GM21528 (cell line): Measurements from ENCODE around the gene GPI.
"Not testable (repeated sequence)": the region's sequence is repeated elsewhere in the genome, so short reads cannot be mapped to it uniquely, and the experiment has no call there.

ENCODE experiments used
- ATAC-seq: cut with Tn5 transposase; IDR thresholded peaks from one replicate; pipeline ENCODE4 v1.9.1; 2021; ENCODE audit warnings: mild to moderate bottlenecking, moderate library complexity; ENCODE audit not compliant: unreplicated experiment, low FRiP score

The GPI gene

GRCh38 chr19:34400844-34401243 is 35.8 kb downstream of the GPI start:
- ATAC-seq, result not testable (repeated sequence)

- no peak for ATAC-seq
Measured at GRCh38 chr19:34402074-34402600, 37.1 kb downstream of the GPI start.

GRCh38 chr19:34403784-34404108 is 38.8 kb downstream of the GPI start:
- peak; percentile 14 for ATAC-seq

- peak; percentile 67 for ATAC-seq
Measured at GRCh38 chr19:34404109-34404909, 39.3 kb downstream of the GPI start, which contains the start of gene PDCD2L. Gene PDCD2L, plus strand, starts transcription at chr19:34404399. Its CDS starts 32 bp downstream, at chr19:34404431.

GRCh38 chr19:34405892-34406660 is 41.1 kb downstream of the GPI start:
- no peak for ATAC-seq

GRCh38 chr19:34408411-34408810 is 43.4 kb downstream of the GPI start:
- no peak for ATAC-seq

GRCh38 chr19:34409189-34410164 is 44.5 kb downstream of the GPI start:
- no peak for ATAC-seq

- no peak for ATAC-seq
Measured at GRCh38 chr19:34411216-34411615, 46.2 kb downstream of the GPI start.

GRCh38 chr19:34416021-34416545 is 51.1 kb downstream of the GPI start:
- no peak for ATAC-seq

GRCh38 chr19:34418300-34418699 is 53.3 kb downstream of the GPI start:
- no peak for ATAC-seq

GRCh38 chr19:34426096-34426661 is 61.2 kb downstream of the GPI start:
- ATAC-seq, result no peak

- ATAC-seq, result peak; percentile 59
Measured at GRCh38 chr19:34428549-34429285, 63.7 kb downstream of the GPI start.

- no peak for ATAC-seq
Measured at GRCh38 chr19:34429553-34429952, 64.6 kb downstream of the GPI start.

- ATAC-seq, result no peak
Measured at GRCh38 chr19:34430738-34431625, 66.0 kb downstream of the GPI start.

- ATAC-seq, result no peak
Measured at GRCh38 chr19:34431681-34432402, 66.8 kb downstream of the GPI start.

- ATAC-seq, result no peak
Measured at GRCh38 chr19:34432797-34433196, 67.8 kb downstream of the GPI start.

- ATAC-seq, result no peak
Measured at GRCh38 chr19:34436716-34437115, 71.7 kb downstream of the GPI start.

- no peak for ATAC-seq
Measured at GRCh38 chr19:34448191-34448590, 83.2 kb downstream of the GPI start.
